Measurements from ENCODE around the gene HSPA12B. TPM values are rescaled to one million over a fixed set of nuclear protein-coding genes. Genes with fewer than 3 reads are reported as not detected.
A peak's percentile ranks its signal among the peaks of the same experiment; 100 is the strongest.

The HSPA12B gene
- total RNA-seq, 1 donor from 2014 or later: 64.8 TPM

DNA sequence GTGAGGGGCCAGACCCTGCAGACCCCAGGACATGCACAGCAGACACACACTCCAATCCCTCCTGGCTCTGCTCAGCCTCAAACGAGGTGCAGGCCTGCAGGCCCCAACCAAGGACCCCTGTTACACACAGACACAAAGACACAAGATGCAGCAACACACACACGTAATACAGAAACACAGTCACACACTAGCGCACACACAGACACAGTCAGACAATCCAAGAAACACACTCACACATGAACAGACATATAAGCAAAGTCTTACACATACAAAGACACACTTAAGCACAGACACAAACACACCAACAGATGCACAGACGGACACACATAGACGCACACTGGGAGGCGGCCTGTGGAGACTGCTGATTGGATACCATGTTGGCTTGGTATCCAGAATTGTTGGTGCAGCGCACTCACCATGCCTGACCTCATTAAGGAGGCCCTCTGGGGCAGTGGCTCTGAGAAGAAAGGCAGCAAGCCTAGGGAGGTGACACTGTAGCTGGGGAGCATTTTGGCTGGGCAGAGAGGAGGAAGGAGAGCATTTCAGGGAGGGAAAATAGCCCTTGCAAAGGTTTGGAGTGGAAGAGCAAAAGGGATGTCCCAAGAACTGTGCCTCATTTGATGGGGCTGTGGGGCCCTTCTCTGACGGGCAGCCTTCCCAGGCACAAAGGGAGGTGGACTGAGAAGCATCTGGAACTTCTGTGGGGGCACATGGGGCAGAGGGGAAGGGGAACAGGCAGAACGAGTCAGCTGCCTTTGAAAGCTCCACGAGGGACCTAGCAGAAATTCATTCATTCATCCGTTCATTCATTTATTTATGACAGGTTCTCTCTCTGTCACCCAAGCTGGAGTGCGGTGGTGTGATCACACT is 1.4 kb upstream of the HSPA12B start:
- no peak overlapping the region for H3K27ac ChIP-seq
- no peak overlapping the region for H3K4me3 ChIP-seq
- TF ChIP-seq, protein P1, sequence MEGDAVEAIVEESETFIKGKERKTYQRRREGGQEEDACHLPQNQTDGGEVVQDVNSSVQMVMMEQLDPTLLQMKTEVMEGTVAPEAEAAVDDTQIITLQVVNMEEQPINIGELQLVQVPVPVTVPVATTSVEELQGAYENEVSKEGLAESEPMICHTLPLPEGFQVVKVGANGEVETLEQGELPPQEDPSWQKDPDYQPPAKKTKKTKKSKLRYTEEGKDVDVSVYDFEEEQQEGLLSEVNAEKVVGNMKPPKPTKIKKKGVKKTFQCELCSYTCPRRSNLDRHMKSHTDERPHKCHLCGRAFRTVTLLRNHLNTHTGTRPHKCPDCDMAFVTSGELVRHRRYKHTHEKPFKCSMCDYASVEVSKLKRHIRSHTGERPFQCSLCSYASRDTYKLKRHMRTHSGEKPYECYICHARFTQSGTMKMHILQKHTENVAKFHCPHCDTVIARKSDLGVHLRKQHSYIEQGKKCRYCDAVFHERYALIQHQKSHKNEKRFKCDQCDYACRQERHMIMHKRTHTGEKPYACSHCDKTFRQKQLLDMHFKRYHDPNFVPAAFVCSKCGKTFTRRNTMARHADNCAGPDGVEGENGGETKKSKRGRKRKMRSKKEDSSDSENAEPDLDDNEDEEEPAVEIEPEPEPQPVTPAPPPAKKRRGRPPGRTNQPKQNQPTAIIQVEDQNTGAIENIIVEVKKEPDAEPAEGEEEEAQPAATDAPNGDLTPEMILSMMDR (IDR thresholded peaks at IDR 0.05): no peak
- peaks cover 8% of the 10 kb centered on the region for H3K27me3 ChIP-seq
- DNase-seq (ENCODE audit: low spot score in 2 of 2): no peak
- no peaks in the 10 kb centered on the region for H3K9me3 ChIP-seq
- no peaks in the 10 kb centered on the region for H3K36me3 ChIP-seq
- H3K4me1 ChIP-seq: no peaks in the 10 kb centered on the region
- intact Hi-C loops (cut with DNase I): no loop called here

DNA sequence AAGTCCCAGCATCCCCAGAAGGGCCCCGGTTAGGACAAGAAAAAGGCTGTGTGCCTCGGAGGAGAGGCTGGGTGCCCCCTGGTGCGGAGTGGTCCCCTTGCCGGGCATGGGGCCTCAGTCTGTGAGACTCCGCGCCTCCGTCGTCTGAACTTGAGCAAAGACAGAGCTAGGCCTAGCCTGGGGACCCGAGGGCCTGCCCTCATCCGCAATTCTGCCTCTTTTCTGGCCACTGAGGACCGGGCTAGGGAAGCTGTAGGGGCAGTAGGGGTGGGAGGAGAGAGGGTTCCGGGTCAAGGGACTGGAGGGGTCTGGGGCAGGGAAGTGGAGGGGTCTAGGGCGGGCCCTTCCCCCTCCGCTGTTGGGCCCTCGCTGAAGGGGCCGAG is 550 bp upstream of the HSPA12B start:
- no peaks in the 10 kb centered on the region for H3K9me3 ChIP-seq
- intact Hi-C loops (cut with DNase I): no loop called here
- peaks cover 8% of the 10 kb centered on the region for H3K27me3 ChIP-seq
- TF ChIP-seq, protein P1 (IDR thresholded peaks at IDR 0.05): no peak
- H3K36me3 ChIP-seq: no peaks in the 10 kb centered on the region
- no peaks in the 10 kb centered on the region for H3K4me1 ChIP-seq
- H3K4me3 ChIP-seq: no peak overlapping the region
- peak overlapping the region in 1 of 2 donors; percentile 27 for H3K27ac ChIP-seq
- DNase-seq (ENCODE audit: low spot score in 2 of 2): no peak

DNA sequence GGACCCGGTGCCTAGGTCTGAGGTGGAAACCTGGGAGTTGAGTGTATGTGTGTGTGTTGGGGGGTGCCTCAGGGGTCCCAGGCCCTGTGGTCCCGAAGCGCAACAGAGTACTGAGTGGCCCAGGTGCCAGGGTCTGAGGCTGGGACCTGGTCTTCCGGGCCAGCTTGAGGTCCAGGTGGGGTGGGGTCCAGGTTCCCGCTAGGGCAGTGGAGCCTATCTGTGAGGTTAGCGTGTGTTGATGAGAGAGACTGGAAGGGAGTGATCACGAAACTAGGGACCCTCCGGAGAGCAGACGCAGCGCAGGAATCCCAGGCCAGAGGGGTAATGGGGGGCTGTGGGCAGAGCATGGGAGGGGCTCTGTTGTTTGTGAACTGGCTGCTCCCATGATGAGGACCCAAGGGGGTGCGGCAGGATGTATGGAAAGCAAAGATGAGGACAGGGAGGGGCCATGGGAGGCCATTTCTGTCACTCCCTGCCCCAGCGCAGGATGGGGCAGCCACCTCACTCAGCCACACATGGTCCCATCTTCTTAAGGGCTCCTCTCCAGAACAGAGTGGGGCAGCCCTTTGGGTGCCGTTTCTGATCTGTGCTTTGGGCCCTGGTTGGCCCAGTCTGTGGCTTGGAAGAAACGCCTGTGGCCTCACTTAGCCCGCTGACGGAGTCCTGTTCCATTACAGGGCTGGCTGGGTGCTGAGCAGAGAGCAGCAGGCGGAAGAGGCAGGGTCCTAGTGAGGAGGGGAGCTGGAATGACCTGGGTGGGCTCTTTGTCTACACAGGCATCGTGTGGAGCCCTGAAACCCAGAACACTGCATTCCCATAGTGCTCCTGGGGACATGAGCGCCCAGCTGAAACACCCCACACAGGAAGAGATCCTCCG is 872 bp downstream of the HSPA12B start:
- Histone ChIP-seq H3K27me3 (peaks cover 8% of the 10 kb centered on the region), H3K36me3 (no peaks in the 10 kb centered on the region), H3K4me1 (no peaks in the 10 kb centered on the region), H3K9me3 (no peaks in the 10 kb centered on the region), H3K27ac (peak overlapping the region in 1 of 2 donors; percentile 45), H3K4me3 (peak overlapping the region in 1 of 2 donors; percentile 37)
- DNase-seq (ENCODE audit: low spot score in 2 of 2): no peak
- intact Hi-C loops (cut with DNase I): no loop called here
- TF ChIP-seq, protein P1 (IDR thresholded peaks at IDR 0.05): no peak

DNA sequence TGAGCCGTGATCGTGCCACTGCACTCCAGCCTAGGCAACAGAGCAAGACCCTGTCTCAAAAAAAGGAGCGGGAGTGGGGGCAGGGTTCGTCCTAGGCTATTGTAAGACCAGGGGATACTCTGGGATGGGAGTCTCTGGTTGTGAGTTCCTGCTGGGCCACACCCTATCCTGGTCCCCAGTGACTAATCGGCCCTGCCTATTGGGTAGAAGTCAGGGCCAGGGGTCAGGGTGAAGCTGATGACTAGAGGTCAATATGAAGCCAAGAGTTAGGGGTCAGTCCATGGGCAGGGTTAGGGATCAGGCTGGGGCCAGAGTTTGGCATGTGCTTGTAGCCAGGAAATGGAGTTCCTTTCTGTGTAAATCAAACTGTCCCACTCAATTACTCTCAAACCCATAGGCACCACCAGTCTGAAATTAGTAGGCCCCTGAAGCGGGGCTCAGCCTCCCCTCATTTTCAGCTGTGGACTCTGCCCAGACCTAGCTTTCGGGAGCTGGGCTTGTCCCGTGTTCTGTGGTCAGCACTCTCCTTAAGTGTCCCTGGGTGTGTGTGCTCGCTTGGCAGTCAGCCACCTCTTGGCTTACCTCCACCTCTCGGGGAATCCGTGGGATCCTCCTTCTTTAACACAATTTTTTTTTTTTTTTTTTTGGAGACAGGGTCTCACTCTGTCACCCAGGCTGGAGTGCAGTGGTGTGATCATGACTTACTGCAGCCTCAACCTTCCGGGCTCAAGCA is 1.8 kb downstream of the HSPA12B start:
- no peaks in the 10 kb centered on the region for H3K9me3 ChIP-seq
- no peak for DNase-seq (ENCODE audit: low spot score in 2 of 2)
- no peak overlapping the region for H3K4me3 ChIP-seq
- intact Hi-C loops (cut with DNase I): no loop called here
- H3K36me3 ChIP-seq: no peaks in the 10 kb centered on the region
- no peaks in the 10 kb centered on the region for H3K4me1 ChIP-seq
- H3K27me3 ChIP-seq: peaks cover 8% of the 10 kb centered on the region
- TF ChIP-seq, protein P1 (IDR thresholded peaks at IDR 0.05): no peak
- no peak overlapping the region for H3K27ac ChIP-seq

DNA sequence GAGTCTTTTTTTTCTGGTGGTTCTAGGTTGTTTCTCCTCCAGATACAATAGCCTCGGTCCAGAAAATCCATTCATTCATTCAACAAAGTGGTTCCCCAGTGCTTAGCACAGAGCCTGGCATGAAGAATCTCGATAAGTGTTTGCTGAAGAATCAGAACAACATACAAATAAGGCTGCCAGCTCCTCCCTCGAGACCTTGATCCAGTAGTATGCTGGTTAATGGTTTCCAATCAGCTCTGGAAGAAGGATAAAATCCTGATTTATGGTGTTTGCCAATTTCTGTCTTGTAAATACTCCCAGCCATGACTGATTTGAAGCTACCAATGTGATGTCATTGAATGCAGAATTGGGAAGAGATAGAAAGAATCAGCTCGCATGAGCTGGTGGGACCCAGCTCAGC is 3.3 kb downstream of the HSPA12B start:
- Histone ChIP-seq H3K27me3 (peaks cover 8% of the 10 kb centered on the region), H3K36me3 (no peaks in the 10 kb centered on the region), H3K4me3 (no peak overlapping the region), H3K9me3 (no peaks in the 10 kb centered on the region), H3K4me1 (no peaks in the 10 kb centered on the region), H3K27ac (no peak overlapping the region)
- intact Hi-C loops (cut with DNase I): no loop called here
- DNase-seq (ENCODE audit: low spot score in 2 of 2): no peak
- TF ChIP-seq, protein P1 (IDR thresholded peaks at IDR 0.05): no peak
